Measurements from ENCODE around the gene TENM4.

The TENM4 gene

DNA sequence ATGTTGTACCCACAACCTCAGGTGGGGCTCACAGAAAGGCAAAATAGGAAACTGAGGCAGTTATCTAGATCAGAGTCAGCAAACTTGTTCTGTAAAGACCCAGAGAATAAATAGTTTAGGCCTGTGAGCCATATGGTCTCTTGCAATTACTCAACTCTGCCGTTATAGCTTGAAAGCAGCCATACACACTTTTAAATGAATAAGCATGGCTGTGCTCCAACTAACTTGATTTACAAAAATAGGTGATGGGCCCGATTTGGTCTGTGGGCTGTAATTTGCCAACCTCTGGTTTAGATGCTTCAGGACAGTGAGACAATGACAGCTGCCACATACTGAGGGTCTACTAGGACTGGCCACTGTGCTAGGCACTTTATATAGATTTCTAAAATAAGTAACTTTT lies 667.3 kb downstream of the TENM4 start:
- TF ChIP-seq, protein P1, sequence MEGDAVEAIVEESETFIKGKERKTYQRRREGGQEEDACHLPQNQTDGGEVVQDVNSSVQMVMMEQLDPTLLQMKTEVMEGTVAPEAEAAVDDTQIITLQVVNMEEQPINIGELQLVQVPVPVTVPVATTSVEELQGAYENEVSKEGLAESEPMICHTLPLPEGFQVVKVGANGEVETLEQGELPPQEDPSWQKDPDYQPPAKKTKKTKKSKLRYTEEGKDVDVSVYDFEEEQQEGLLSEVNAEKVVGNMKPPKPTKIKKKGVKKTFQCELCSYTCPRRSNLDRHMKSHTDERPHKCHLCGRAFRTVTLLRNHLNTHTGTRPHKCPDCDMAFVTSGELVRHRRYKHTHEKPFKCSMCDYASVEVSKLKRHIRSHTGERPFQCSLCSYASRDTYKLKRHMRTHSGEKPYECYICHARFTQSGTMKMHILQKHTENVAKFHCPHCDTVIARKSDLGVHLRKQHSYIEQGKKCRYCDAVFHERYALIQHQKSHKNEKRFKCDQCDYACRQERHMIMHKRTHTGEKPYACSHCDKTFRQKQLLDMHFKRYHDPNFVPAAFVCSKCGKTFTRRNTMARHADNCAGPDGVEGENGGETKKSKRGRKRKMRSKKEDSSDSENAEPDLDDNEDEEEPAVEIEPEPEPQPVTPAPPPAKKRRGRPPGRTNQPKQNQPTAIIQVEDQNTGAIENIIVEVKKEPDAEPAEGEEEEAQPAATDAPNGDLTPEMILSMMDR (IDR thresholded peaks at IDR 0.05; ENCODE audit: low read depth, low read length, missing control alignments) = no peak
- in situ Hi-C loops (cut with HindIII; ENCODE audit: low pct_ligation_motif_present, low sequenced_read_pairs) = no loop called here
- no peaks in the 10 kb centered on the region for H3K27me3 ChIP-seq (replicated peaks)
- no peak for DNase-seq
- H3K27ac ChIP-seq = no peak overlapping the region
- H3K36me3 ChIP-seq (replicated peaks) = no peaks in the 10 kb centered on the region
- no peak overlapping the region for H3K4me3 ChIP-seq (ENCODE audit: low read depth, low read length)

DNA sequence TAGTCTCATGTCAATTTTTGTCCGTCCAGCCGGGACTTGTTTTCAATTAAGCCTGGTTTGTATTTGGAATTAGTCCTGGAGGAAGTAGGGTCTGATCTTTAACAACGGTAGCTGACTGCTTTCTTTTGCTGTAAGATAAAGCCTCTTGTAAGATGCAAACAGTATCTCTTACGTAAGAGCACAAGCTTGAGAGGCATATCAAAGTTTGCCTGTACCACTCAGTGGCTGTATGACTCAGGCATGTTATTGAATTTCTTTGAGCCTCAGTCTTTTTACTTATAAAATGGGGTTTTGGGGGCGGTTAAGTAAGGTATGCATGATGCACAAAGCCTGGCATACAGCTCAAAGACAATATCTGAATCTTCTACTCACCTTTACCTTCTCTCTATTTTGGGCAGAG lies 667.8 kb downstream of the TENM4 start:
- Histone ChIP-seq H3K4me3 (ENCODE audit: low read depth, low read length) (no peak overlapping the region), H3K27ac (no peak overlapping the region), H3K27me3 (replicated peaks) (no peaks in the 10 kb centered on the region), H3K36me3 (replicated peaks) (no peaks in the 10 kb centered on the region)
- in situ Hi-C loops (cut with HindIII; ENCODE audit: low pct_ligation_motif_present, low sequenced_read_pairs) = no loop called here
- TF ChIP-seq, protein P1 (IDR thresholded peaks at IDR 0.05; ENCODE audit: low read depth, low read length, missing control alignments) = no peak
- no peak for DNase-seq

DNA sequence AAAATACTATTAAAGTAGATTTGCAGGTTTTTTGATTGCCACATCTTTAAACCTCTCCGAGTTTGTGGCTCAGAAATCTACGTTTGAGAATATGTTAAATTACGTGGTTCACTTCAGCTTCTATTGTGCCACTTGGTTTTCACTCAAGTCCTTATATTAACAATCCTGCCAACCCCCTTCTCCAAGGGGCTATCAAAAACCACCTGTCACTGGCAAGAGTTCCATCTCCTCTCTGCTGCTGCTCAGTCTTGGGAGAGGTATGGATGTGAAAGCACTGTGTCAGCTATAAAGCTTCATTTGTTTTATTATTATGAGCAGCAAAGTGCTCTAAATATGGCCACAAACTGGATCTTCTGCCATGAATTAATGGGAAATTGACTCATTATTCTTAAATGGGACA lies 668.6 kb downstream of the TENM4 start:
- no peak for DNase-seq
- TF ChIP-seq, protein P1 (IDR thresholded peaks at IDR 0.05; ENCODE audit: low read depth, low read length, missing control alignments) = no peak
- Histone ChIP-seq H3K27me3 (replicated peaks) (no peaks in the 10 kb centered on the region), H3K27ac (no peak overlapping the region), H3K4me3 (ENCODE audit: low read depth, low read length) (no peak overlapping the region), H3K36me3 (replicated peaks) (no peaks in the 10 kb centered on the region)
- in situ Hi-C loops (cut with HindIII; ENCODE audit: low pct_ligation_motif_present, low sequenced_read_pairs) = no loop called here

DNA sequence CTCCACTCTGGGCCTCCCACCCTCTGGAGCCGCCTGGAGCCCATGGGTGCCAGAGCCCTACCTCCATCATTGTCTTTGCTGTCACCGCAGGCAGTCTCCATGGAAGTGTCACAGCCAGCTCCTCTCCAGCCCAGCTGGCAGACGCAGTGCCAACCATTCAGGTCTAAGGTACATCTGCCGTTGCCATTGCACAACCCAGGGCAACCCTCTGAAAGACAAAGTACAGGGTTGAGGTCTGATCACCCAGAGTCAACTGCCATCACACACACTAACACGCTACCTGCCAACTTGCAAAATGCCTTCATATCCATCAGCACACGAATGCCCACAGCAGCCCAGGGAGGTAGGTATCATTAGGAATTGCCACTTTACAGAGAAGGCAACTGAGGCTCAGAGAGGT lies 669.9 kb downstream of the TENM4 start:
- in situ Hi-C loops (cut with HindIII; ENCODE audit: low pct_ligation_motif_present, low sequenced_read_pairs) = no loop called here

DNA sequence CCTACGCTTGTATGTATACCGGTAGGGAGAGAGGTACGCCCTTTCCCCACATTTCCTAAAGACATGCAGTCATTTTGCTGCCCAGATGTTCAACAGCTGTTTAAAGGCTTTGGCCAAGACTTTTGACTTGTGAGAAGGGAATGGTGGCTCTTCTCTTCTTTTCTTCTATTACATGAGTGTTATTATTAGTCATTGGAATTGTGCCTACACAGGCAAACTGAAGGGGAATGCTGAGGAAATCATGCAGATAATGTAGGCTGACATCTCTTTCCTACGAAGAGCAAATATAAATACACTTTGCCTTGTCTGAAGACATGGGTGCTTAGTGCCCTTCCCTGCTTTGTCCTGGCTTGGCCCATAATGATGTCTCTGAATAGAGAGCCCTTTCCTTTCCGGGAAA lies 671.9 kb downstream of the TENM4 start:
- H3K27ac ChIP-seq = no peak overlapping the region
- no peaks in the 10 kb centered on the region for H3K27me3 ChIP-seq (replicated peaks)
- H3K36me3 ChIP-seq (replicated peaks) = no peaks in the 10 kb centered on the region
- no peak overlapping the region for H3K4me3 ChIP-seq (ENCODE audit: low read depth, low read length)
- TF ChIP-seq, protein P1 (IDR thresholded peaks at IDR 0.05; ENCODE audit: low read depth, low read length, missing control alignments) = no peak
- in situ Hi-C loops (cut with HindIII; ENCODE audit: low pct_ligation_motif_present, low sequenced_read_pairs) = no loop called here
- no peak for DNase-seq

More for the DNA sequence above, 669.9 kb downstream of the TENM4 start:
- Histone ChIP-seq H3K27me3 (replicated peaks) (no peaks in the 10 kb centered on the region), H3K27ac (no peak overlapping the region), H3K4me3 (ENCODE audit: low read depth, low read length) (no peak overlapping the region), H3K36me3 (replicated peaks) (no peaks in the 10 kb centered on the region)
- DNase-seq = no peak
- TF ChIP-seq, protein P1 (IDR thresholded peaks at IDR 0.05; ENCODE audit: low read depth, low read length, missing control alignments) = no peak

DNA sequence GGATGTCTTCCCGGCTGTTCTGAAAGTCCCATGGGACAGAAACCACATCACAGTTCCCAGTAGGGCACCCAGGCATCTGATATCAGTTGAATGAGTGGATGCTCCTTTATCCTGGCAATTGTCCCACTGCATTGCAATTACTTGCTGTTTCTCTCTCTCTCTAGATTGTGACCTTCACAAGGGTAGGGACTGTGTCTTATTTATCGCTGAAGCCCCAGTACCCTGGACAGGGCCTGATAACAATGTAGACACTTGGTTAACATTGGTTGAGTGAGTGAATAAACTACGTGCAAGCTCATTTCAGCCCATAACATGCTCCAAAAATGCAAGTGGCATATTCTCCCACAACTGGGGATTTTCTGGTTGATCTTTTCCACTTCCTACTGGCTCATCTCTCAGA lies 672.5 kb downstream of the TENM4 start:
- Histone ChIP-seq H3K27me3 (replicated peaks) (no peaks in the 10 kb centered on the region), H3K27ac (no peak overlapping the region), H3K4me3 (ENCODE audit: low read depth, low read length) (no peak overlapping the region), H3K36me3 (replicated peaks) (no peaks in the 10 kb centered on the region)
- DNase-seq = no peak
- in situ Hi-C loops (cut with HindIII; ENCODE audit: low pct_ligation_motif_present, low sequenced_read_pairs) = no loop called here
- TF ChIP-seq, protein P1 (IDR thresholded peaks at IDR 0.05; ENCODE audit: low read depth, low read length, missing control alignments) = no peak

Measured in brain microvascular endothelial cell (primary cell).